GM18867 (cell line): ENCODE measurements around the gene HMG20A.

Experiments used
- ATAC-seq: cut with Tn5 transposase; IDR thresholded peaks from one replicate; pipeline ENCODE4 v1.9.1; 2021; ENCODE audit warnings: mild to moderate bottlenecking, moderate library complexity; ENCODE audit not compliant: unreplicated experiment

The HMG20A gene

GRCh38 chr15:77474310-77474988 lies 53.8 kb downstream of the HMG20A start:
- no peak for ATAC-seq

- ATAC-seq, result no peak
Observed at GRCh38 chr15:77475001-77475400, 54.3 kb downstream of the HMG20A start.

- no peak for ATAC-seq
Observed at GRCh38 chr15:77475898-77476297, 55.2 kb downstream of the HMG20A start.

- no peak for ATAC-seq
Observed at GRCh38 chr15:77476995-77477394, 56.3 kb downstream of the HMG20A start.

GRCh38 chr15:77478051-77478450 lies 57.4 kb downstream of the HMG20A start:
- ATAC-seq, result no peak

- ATAC-seq, result no peak
Observed at GRCh38 chr15:77479015-77479414, 58.3 kb downstream of the HMG20A start.

- no peak for ATAC-seq
Observed at GRCh38 chr15:77480859-77481633, 60.4 kb downstream of the HMG20A start.

- no peak for ATAC-seq
Observed at GRCh38 chr15:77481670-77482069, 61.0 kb downstream of the HMG20A start.

- no peak for ATAC-seq
Observed at GRCh38 chr15:77482570-77482969, 61.9 kb downstream of the HMG20A start.

GRCh38 chr15:77483425-77484140 lies 62.9 kb downstream of the HMG20A start:
- ATAC-seq, result no peak

GRCh38 chr15:77484994-77485393 lies 64.3 kb downstream of the HMG20A start:
- no peak for ATAC-seq

GRCh38 chr15:77486542-77487468 lies 66.1 kb downstream of the HMG20A start:
- no peak for ATAC-seq

GRCh38 chr15:77487469-77487842 lies 66.8 kb downstream of the HMG20A start:
- ATAC-seq, result no peak

GRCh38 chr15:77487888-77488287 lies 67.2 kb downstream of the HMG20A start:
- no peak for ATAC-seq

GRCh38 chr15:77489647-77490046 lies 69.0 kb downstream of the HMG20A start:
- no peak for ATAC-seq

GRCh38 chr15:77493324-77493907 lies 72.7 kb downstream of the HMG20A start:
- no peak for ATAC-seq

GRCh38 chr15:77494073-77494867 lies 73.6 kb downstream of the HMG20A start:
- ATAC-seq, result no peak

- no peak for ATAC-seq
Observed at GRCh38 chr15:77494964-77495363, 74.3 kb downstream of the HMG20A start.

- no peak for ATAC-seq
Observed at GRCh38 chr15:77495838-77496596, 75.3 kb downstream of the HMG20A start.
